HG03159 (cell line): ENCODE results near the gene NFIB.
A peak's percentile ranks its signal among the peaks of the same experiment; 100 is the strongest.

ENCODE experiments used
- ATAC-seq: cut with Tn5 transposase; IDR thresholded peaks from one replicate; pipeline ENCODE4 v1.9.1; 2021; ENCODE audit warnings: mild to moderate bottlenecking, moderate library complexity; ENCODE audit not compliant: unreplicated experiment

Gene NFIB

DNA sequence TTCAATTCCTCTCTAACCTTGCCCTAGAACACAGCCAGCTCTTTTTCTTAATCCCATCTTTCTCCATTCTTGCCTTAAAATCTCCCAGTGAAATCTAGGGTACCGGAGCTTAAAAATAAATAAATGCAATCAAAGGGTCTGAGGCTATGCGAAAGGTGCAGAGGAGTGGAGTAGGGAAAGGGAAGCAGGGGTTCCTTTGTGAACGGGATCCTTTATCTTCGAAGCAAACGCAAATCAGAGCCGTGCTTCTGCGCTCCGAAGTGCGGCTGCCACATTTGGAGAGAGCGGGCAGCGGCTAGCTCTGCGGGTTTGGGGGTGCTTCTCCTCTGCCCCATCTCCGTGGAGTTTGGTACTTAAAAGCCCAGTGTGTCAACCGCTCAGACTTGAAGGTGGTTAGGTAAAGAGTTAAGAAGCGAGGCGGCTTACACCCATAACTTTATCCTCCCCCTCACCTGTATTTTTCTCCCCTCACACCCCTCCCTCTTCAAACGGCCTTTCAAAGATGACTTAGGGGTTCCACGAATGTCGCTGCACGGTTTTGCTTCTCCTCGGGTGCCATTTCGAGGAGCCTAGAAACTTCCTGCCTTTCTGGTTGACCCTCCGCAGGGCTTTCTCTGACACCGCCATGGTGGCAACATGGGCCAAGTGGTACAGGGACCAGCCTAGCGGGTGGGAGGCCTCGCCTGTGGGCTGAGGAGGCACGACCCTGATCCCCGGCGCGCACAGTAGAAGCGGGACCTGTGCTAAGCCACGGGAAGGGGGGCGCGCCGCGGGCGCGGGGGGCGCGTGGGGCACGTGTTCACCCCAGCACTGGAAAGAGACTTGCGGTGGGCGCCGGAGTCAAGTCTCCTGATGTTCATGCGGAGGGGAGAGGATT is 31.7 kb upstream of the NFIB start:
- no peak for ATAC-seq

DNA sequence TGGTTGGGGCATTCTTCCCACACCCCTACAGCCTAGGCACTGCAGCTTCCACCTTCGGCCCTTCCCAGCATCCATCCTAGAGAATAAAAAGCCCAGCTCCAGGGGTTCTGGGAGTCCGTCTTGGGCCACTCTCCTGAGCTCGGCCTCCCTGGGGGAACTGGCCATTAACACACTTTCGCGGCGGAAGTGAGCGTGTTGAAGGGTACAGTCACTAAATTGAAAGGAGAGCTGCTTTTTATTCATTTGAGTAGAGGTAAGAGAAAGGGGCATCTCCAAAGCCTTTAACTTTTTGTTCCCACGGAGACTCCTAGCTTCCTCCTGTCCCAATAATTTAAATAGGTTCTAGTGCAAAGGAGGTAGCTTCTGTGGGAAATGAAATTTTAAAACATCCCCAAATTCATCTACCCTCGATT is 31.0 kb upstream of the NFIB start:
- ATAC-seq = no peak

DNA sequence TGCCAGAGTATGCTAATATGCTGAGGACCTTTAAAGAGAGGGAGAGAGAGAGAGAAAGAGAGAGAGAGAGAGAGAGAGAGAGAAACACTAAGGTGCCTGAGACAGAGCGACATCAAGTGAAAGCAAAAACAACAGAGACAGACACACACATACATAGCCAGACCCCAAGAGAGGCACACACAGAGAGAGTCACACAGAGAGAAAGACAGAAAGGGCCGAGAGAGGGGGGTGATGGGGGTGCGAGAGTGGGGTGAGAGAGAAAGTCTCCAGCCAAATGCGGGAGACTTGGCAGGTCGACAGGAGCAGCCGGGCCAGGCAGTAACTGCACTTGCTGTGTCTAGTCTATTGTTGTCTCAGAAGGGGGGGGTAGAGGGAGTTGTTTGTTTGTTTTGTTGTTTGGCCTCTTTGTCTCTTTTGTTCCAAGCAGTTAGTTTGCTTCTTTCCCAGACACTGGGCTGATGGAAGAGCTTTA is 30.1 kb upstream of the NFIB start:
- no peak for ATAC-seq

DNA sequence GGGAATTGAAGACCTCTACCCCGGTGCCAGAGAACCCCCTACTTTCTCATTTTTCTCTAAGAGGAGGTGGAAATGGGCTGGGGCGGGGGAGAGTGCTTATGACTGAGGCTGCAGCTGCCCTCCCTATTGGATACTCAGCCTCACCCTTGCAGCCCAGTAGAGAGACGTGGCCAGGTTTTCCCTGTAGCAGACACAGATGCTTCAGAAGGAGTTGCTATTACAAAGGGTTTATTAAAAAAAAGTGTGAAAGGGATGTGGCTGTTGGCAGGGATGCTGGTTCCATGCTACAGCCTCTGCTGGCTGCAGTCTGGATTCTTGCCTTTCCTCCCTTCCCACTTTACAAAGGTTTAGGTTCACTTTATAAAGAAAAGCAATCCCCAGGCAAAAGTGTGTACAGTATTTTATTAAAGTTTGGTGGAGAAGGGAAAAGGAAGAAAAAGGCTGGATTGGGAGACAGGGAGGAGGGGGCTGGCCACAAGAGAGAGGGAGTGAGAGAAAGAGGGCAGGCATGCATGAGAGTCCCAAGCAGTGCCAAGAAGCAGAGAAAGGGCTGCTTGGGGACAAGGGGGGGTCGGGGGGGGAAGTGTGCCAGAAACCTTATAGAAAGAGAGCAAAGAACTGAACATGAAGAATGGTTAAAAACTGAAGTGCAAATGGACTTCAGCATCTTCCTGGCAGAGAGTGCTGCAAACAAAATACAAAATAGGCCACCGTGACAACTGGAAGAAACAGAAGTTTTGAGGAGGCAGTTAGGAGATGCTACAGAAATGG is 29.5 kb upstream of the NFIB start:
- no peak for ATAC-seq

DNA sequence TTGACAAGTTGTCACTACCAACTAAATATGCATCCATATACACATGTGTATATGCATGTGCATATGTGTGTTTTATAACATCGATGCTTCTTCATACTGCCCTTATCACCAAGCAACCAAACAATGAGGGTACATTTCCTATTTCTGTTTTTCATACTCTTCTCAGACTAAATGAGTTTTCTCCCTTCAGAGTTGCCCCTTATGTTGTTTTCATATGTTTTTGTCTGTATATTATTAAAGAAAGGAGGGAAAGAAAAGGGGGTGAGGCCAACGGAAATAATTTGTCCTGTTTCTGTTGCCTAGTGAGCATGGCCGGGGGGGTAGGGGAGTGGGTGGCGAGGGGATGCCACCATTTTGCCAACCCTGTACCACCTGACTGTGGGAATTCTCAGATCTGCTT is 28.8 kb upstream of the NFIB start:
- no peak for ATAC-seq

DNA sequence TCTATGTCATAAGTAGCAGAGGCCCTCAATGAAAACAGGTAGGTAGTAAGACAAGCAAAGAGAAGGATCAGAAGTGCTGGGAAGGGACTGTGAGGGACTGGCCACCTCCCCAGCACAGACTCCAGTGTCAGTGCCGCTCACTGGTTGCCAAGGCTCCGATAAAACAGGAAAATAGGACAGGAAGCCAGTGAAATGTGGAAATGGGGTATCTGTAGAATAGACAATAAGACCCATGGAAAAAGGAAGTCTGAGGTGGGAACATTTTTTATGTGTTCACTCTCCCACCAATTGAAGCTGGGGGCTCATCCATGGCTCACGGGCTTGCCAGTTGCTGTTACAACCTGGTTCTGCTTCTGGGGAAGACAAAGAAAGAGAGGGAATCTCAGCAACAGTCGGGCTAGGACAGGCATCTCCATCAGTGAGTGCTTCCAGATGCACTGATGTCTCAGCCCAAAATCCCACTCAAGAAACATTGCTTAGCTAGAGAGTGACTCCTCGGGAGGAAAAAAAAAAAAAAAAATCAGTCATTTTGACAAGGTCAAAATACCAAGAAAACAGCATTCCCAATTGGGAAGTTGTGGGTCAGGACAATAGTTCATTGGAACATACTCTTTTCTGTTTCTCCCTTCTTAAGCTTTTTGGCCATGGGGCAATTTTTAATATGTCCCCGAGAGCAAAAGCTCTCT is 27.6 kb upstream of the NFIB start:
- no peak for ATAC-seq

DNA sequence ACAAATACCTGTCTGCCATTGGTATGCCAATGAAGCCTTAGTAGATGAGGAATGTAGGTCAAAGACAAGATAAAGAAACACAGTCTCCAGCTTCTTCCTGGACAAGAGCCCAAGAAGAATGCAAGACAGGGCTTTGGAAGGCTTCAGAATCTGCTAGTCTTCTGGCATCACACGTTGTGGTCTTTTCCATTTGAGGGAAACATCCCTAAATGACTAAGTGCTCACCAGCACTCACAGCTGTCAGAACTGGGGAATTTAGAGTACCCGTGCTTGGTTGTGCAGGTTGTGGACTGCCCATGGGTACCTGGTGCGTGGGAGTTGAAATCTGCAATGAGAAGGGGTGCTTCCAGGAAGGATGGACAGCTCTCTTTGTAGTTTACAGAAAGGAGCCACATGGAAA is 27.1 kb upstream of the NFIB start:
- ATAC-seq = no peak

DNA sequence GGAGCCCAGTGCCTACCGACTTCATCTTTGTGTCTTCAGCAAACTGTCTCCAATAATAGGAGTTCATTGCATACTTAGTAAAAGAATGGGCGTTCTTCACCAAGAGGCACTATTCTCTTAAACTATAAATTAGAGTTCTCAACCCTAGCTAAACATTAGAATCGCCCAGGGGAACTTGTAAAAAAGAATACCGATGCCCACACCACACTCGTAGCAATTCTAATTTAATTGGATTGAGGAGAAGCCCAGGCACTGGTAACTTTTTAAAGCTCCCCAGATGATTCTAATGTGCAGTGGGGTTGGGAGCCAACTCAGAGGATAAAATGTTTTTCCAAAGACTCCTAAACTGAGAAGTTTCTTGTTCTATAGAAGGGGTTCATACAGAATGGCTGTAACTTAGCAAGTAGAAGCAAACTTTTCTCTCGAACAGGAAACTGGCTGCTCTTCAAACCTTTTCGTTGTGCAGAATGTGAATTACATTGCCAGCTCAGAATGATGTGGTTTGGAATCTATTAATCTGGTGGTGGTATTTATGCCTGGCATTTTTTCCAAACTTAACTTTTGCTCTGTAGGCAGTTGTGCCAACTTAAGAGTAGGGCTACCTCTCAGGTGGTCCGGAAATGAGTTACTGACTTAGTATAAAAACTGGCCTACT is 26.4 kb upstream of the NFIB start:
- ATAC-seq = no peak

DNA sequence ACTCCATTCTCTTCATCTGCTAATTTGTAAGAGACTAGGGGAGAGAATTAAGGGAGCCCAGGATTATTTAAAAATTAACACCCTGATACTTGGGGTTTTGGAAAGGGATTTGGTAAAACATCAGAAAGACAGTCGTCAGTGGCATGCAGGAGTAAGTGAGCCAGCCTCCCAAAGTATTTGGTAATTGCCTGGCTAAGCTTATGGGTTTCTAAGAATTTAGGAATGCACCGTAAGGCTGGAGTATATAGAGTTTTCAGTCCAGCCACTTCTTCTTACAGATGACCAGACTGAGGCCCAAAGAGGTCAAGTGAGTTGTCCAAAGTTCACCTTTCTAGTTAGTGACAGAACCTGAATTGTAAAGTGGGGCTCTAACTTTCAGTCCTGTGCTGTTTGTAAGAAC is 25.8 kb upstream of the NFIB start:
- ATAC-seq = no peak

DNA sequence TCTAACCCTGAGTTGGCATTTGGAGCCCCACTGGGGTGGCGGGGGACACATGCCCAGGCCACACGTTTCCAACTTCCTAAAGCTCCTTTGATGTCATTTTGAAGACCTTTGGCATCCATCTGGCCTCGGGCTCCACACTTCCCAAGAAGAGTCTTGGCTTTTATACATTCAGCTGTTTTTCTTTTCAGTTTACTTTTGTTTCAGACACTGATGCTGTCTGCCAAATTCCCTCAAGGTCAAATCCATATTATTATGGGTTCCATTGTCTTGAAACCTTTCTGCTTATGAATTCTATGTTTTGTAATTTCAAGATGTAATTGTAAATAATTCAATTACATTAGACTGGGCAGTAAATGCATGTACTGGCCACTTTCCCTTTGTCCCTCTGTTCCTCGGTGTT is 23.7 kb upstream of the NFIB start:
- no peak for ATAC-seq

DNA sequence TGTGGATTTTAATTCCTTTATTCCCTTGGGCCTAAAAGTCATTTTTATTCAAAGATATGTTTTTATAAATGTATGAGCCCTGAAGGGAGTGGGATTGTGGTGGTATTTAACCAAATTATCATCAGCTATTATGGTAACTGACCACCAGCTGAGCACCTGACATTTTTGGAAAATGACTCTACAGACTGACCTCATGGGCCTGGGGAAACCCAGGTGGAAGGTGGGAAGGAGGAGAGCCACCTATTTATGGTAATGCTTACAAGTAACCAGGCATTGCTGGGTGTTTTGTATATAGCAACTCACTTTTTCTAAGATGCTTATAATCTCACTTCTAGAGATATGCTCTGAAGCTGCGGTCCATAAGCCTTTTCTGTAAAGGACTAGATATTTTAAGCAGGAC is 22.3 kb upstream of the NFIB start:
- ATAC-seq = no peak

DNA sequence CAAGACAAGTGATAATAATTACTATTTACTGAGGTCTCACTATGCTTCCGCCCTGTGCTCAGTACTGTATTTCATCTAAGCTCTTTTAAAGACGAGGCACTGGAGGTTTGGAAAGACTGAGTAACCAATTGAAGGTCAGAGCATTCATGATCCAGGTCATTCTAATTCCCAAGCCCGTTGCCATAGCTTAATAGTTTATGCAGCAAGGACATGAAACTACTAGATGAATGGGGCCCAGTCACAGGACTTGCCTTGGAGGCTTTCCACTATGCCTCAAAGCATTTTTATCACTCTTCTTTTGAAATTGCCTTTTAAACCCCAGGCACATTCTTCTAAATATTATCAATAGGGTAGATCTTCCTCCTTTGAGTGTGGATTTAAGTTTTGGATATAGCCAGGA is 17.2 kb upstream of the NFIB start:
- ATAC-seq = no peak

DNA sequence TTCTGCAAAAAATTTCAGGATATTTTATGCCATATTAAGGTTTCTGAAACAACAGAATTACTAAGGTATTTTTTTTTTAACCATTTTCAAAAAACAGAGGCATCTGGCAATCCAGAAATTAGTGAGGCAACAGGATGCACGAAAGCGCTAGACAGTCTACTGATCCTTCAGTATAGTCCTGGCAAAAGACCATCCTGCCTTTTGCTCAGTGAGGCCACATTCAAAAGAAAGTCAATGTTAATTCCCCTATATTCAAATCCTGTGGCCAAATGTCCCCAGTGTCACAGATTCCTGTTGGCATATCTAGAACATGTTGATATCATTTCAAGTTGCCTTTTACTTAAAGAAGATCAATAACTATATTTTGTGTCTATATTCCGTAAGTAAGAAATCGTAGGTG is 13.1 kb upstream of the NFIB start:
- no peak for ATAC-seq

DNA sequence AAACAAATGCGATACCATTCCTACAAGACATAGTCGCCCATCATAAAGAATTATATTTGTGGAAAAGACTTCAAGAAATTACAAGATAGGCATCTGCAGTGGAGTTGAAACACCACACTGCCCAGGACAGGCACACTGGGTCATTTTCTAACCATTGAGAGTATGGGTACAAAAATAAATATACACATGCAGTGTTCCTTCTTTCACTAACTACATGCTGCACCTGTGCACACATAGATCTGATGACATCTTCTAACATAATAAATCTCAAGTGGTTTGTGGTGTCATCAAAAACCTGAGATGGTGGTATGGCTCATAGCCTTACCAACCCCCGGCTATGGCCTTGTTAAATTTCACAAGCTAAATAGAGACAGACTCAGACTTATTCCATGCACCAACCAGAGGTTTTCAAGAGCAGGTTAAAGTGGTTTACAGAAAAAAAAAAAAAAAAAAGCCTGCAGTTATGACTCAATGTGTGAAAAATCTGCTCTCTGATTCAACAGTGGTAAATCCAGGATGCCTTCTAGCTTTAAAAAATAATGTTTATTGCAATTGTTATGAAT is 12.4 kb upstream of the NFIB start:
- no peak for ATAC-seq

DNA sequence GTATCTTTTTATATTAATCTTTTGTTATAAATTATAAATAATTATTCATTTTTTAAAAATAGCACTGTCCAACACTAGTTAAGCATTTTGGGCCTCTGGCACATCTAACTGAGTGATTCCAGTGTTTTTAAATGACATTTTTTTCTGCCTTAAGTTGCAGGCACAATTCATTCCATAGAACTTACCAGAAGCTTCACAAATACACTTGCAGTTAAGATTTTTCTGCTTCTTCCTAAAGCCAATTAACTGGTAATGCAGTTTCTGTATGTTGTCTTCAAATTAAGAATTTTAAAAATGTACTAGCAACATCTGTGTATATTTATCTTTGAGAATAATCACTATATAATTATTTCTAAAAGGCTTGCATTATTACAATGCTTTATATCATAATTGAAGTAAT is 11.2 kb upstream of the NFIB start:
- ATAC-seq = no peak

DNA sequence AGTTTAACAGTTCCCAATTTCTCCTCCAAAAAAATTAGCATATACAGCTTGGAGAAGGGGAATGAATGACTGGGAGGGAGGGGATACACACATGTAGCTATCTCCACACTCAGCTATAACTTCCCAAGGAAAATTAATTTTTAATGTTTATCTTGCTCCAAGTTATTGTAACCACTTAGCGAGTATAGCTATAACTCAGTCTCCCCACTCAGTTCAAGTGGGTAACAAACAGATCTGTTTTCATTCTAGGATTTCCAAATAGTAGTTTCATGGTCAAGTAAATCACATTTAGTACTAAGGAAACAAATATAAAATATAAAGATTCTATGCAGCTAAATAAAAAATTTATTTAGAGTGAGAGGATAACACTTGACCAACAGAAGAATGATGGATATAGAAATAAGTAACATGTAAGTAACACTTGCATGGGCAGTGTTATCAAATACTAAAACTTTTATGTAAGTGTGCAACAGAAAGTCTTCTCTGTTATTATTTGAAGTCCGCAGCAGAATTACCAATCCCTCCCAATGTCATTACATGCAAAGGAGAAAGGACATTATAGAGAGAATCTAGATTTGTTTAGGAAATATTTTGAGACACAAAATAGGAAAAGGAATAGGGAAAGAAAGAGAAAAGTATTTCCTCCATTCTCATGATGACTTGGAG is 10.2 kb upstream of the NFIB start:
- no peak for ATAC-seq

DNA sequence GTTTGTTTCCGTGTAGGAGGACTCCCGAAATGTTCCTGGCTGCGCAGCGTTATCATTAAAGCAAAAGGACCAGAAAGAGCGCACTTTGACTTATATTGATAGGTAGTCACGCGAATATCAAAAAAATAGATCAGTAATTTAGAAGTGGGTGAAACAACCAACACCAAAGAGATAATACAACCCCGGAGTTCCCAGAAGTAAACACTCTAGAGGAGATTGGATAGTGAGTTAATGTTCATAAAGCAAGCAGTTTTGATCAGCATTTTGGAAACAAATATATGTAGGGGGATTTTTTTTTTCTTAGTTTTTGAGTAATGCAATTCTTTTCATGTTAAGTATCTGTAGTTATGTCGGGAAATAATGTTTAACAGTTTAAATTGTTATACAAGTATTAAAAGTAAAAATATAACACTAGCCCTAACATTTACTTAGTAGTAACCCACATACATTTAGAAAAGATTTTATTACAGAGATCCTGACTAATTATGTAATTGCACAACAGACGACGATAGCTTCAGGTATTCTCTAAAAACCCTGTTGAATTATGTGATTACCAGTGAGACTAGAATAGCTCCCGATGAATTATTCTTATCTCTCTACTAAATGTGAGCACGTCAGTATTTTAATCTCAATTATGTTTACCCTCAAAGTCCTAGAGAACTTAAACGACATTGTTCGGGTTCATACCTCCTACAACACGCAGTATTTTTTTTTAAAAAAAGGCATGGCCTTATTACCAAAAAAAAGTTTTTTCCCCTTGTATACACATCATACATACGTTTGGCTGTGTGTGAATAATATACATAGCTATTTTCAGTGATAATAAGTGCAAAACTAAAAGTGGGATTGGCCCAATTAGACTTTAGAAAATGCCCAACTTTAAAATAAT is 9.4 kb upstream of the NFIB start:
- peak; percentile 0 for ATAC-seq

DNA sequence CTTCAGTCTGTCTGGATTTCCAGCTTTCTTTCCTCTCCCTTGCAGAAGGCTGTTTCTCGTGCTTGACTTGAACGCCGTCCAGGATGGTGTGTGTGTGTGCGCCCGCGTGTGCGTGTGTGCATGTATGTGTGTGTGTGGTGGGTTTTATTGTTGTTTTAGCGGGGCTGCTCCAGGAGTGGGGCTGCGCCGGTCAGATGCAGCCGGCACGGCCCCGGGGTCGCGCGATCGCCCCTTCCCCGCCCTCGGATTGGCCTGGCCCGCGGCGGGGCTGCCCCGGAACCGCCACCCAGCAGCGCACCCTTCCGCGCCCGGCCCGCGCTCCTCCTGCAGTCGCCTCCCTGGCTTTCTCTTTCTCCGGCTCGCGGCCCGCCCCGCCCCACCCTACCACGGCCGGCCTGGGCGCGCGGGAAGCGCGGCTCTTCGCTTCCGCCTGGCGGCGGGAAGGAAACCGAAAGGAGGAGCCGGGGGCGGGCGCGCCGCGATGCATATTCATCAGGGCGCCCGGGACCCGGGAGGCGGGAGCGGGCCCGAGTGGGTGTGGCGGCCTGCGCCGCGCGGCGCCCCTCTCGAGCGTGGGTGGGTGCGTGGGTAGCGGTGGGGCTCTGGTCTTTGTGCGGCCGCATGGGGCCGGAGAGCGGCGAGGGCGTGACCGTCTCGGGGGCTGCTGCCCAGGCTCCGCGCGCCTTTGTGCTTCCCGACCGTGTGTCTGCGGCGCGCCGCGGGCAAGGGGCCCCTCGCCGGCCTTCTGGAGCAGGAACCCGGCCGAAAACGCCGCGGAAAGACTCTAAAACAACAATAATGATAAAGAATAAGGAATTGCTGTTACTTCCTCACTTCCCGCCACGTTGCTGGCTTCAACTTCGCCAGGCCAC is 8.5 kb upstream of the NFIB start:
- peak; percentile 87 for ATAC-seq
